HK-2 (cell line): ENCODE measurements around the gene SETBP1.

Experiments used
- DNase-seq: peaks from one replicate; pipeline ENCODE4 v3.0.0-alpha.2; 2018; ENCODE audit not compliant: unreplicated experiment

Gene SETBP1

DNA sequence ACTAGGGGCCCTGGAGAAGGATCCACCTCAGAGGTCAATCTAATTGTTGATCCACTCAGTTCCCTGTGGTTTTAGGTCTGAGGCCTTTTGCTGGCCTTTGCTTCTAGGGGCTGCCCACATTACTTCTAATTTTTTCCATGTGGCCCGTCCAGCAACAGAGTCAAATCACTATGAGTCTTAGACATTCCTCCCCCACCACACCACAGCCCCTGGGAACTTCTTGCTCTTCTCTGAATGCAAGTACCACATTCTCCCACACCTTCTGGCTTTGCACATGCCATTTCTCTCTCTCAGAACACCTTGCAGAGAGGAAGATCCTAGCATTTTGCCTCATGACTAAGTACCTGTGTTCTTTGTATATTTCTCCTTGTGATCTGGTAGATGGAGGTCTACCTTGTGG lies 286.9 kb downstream of the SETBP1 start:
- DNase-seq: no peak

DNA sequence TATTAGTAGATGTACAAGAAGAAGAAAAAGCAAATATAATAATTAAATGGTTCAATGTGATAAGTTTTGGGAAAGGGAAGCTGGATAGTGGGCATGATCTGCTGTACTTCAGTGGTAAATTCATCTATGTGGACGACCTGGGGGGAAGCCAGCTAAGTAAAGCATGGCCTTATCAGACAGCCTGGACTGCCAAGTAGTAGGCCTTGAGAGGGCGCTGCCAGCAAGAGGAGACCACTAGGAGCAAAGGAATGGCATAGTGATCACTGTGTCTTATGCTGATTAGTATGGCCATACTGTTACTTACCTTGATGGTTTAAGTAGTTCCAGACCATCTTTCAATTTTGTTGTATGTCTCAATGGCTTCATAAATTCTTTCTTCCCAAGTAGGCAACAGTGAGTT lies 287.6 kb downstream of the SETBP1 start:
- no peak for DNase-seq

DNA sequence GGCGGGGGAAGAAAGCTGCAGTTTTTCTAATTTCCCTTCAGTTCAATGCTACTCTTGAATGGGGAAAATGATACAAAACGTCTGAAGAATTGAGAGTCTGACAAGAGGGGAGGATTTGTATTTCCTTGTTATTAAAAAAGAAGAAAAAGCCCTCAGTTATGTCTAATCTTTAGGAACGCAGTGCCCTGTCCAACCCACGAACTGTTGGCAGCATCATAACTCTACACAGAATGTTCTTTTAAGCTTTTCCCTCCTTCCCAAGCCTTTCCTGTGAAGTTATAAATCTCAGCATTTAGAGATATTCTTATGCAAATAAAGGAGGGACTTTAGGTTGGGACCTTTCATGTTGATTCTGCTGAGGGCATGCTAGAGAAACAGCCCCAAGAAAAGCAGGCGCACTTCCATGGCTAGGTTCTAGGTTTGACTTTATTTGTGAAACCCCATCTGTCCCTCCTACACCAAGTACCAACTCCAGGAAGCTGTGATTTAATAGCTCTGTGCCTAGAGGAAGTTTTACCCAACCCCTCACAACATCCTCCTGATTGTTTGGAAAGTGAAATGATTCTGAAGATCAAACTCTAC lies 288.6 kb downstream of the SETBP1 start:
- DNase-seq: no peak

DNA sequence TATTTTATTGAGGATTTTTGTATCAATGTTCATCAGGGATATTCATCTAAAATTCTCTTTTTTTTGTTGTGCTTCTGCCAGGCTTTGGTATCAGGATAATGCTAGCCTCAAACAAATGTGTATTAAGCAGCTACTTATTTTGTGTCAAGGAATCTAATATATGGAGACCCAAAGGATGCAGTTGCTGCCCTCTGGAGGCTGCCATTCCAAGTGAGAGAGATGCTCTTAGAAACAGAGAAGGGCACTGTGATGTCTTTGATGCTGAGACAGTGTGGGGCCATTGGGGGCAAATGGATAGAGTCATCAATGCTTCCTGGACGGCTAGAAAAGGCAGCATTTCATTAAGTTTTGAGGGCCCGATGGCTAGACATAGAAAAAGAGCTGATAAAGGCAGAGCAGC lies 292.6 kb downstream of the SETBP1 start:
- DNase-seq: no peak

- no peak for DNase-seq
These were observed 293.5 kb downstream of the SETBP1 start for GRCh38 chr18:44974174-44974573.

DNA sequence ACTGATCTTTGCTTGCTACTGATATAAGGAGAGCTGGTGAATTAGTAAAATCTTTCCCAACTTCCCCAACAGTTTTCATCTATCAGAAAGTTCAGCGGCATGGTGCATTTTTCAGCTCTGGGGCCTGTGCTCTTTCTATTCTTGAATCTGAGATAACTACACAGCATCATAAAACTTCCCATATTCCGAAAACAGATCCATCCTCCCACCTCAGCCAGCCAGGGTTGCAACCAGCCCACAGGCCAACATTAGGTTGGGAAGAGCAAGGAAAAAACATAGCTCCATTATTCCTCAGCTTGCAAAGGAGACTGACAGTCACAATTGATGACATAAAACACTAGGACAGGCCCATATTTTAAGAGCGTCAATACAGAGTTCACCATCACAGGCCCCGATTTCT lies 297.2 kb downstream of the SETBP1 start:
- no peak for DNase-seq

GRCh38 chr18:44979748-44980147 lies 299.1 kb downstream of the SETBP1 start:
- no peak for DNase-seq

- DNase-seq: no peak
These were observed 300.4 kb downstream of the SETBP1 start for GRCh38 chr18:44981121-44981520.

DNA sequence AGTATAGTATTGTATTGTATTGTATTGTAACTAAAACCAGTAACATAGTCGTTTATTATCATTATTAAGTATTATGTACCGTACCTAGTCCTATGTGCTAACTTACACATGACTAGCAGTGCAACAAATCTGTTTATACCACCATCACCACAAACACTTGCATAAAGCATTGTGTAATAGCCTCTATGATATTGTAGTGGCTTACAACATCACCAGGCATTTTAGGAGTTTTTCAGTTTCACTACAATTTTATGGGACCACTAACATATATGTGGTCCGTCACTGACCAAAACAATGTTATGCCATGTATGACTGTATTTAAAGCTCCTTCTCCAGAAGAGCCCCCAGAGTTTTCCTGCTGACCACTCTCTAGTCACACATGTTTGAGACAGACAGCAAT lies 306.2 kb downstream of the SETBP1 start:
- DNase-seq: no peak

DNA sequence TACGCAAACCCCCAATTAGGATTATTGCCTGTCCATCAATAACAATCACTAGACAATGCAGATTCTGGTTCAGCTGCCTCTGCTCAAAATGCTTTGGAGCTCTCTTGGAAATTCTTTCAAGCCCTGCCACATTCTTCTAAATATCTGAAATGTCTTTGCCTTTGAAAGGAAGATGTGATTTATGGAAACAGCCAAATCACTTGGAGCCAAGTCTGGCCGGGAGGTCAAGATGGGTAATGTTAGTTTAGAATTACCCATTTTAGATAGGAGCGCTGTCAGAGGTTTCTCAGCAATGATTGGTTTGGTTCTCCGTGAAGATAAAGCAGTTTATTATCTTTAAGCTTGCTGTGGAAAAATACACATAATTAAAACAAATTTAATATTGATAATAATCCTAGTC lies 306.7 kb downstream of the SETBP1 start:
- no peak for DNase-seq

GRCh38 chr18:44988821-44989587 lies 308.3 kb downstream of the SETBP1 start:
- DNase-seq: no peak

GRCh38 chr18:44996261-44996660 lies 315.6 kb downstream of the SETBP1 start:
- no peak for DNase-seq

GRCh38 chr18:44997174-44997573 lies 316.5 kb downstream of the SETBP1 start:
- no peak for DNase-seq

- DNase-seq: no peak
These were observed 317.7 kb downstream of the SETBP1 start for GRCh38 chr18:44998360-44998759.

DNA sequence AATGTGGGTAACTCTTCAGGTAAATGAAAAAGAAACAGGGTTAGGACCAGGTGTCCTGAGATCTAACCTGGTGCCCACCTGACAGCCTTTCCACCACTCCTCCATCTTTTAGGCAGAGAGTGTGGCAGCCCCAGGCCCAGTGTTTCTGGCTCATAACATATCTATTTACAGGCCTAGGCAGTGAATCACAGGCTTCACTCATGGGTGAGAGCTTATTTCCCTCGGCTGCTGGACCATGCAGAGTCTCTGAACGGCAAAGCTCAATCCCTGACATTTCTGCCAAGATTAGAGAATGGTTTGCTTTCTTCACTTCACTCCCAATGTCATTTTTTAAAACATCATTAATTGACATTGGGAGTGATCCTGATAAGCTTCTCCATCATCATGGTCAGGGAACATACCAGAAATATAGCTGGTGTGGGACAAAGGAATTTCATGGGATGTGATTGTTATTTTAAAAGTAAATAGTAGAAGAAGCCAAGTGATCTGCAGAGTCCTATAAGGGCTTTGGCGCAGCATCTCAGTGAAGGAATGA lies 323.9 kb downstream of the SETBP1 start:
- no peak for DNase-seq

GRCh38 chr18:45006934-45007333 lies 326.2 kb downstream of the SETBP1 start:
- DNase-seq: no peak

- no peak for DNase-seq
These were observed 326.8 kb downstream of the SETBP1 start for GRCh38 chr18:45007531-45007930.

DNA sequence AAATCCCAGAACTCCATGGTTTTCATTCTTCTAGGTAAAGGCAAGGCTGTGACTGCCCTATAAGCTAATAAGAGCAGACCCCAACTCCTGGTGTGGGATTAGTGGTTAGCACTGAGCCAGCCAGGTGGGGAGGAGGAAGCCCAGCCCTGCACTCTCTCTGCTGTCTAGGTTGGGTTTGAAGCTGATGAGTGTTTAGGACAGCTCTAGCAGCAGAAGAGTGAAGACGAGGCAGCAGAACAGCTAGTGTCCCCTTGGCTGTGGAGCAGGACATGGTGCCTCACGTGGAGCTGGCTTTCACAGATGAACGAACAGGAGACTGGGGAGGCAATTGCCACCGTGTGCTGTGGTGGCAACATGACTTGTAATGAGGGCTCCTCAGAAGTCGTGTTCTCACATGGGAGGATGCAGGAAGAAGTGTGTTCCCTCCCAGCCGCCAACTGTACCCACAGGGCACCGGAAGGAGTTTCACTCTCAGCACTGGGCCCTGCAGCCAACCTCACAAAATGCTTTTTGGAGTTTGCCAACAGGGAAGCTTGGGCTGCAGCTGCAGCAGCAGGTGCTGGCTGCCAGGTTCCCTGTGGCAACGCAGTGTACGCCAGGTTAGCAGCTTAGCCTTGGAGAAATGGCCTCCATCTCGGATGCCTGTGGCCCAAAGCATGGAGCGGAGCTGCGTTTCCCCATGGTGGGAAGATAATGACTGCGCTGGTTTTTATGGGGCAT lies 328.2 kb downstream of the SETBP1 start:
- DNase-seq: no peak

DNA sequence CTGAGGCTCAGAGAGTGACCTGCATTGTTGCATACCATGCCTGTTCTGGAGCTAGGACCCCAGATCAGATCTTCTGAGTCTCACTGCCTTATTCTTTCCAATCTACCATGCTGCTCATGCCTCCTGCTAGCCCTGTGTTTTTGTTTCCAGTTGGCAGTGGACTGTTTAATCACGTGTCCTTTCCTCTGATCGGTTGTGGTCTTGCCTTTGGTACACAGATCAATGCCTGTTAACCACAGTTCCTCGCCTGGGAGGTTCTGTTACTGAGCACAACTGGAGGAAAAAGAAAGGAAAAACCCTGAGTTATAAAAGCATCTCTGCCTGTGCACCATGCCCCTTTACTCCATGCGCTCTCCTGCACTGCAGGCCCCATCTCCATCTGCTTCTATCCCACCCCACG lies 329.1 kb downstream of the SETBP1 start:
- no peak for DNase-seq

GRCh38 chr18:45012286-45012685 lies 331.6 kb downstream of the SETBP1 start:
- no peak for DNase-seq

DNA sequence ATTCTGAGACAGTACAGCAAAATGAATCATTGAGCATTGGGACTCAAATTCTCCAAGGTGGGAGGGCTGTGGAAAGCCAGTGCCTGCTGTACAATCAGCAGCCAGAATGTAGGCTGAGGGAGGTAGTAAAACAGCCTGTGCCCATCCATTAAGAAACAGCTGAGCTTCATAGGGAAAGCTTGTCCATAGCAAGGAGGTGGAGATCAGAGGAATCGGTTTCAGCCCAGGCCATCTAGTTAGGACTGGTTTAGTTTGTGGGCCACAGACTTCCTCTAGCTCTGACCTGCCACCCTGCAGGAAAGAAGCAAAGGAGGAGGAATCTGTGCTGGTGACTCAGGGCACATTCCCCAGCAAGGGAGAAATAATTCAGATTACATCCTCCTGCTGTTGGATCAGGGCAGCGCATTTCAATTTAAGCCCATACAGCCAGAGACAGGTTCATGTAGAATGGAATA lies 333.4 kb downstream of the SETBP1 start:
- DNase-seq: peak; percentile 42

DNA sequence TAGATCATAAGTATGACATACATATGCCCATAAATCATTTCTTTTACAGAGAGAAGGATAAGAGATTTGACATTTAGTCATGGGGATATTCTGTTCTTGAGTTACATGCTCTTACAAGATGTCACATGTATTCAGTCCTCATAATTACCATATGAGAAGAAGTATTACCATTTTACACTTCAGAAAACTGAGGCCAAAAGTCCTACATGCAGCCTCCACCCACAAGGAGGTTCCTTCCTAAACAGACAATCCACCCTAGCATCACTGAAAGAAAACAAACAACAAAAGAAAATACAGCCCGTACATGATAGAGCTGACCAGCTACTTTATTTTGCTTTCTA lies 335.1 kb downstream of the SETBP1 start:
- DNase-seq: no peak

- DNase-seq: no peak
These were observed 338.8 kb downstream of the SETBP1 start for GRCh38 chr18:45019469-45019868.
